ENCODE measurements around the gene NAALADL2.

DNA sequence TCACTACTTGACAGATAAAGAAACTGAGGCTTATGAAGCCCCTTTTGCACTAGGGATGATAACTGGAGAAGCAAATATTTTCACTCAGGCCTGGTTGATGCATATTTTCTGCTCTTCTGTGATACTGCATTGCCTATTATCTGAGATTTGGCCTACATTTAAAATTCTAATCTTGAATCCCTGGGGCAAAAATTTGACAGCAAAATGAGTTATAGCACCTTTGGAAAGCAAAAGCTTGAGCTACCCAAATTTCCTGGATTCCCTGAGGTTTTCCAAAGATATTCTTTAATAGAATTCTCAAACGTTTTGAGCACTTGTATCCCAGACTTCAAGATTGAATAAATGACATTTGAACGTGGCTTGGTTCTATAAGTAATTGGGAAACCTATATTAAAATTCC is 86.1 kb downstream of the NAALADL2 start:
- TF ChIP-seq, protein P1, sequence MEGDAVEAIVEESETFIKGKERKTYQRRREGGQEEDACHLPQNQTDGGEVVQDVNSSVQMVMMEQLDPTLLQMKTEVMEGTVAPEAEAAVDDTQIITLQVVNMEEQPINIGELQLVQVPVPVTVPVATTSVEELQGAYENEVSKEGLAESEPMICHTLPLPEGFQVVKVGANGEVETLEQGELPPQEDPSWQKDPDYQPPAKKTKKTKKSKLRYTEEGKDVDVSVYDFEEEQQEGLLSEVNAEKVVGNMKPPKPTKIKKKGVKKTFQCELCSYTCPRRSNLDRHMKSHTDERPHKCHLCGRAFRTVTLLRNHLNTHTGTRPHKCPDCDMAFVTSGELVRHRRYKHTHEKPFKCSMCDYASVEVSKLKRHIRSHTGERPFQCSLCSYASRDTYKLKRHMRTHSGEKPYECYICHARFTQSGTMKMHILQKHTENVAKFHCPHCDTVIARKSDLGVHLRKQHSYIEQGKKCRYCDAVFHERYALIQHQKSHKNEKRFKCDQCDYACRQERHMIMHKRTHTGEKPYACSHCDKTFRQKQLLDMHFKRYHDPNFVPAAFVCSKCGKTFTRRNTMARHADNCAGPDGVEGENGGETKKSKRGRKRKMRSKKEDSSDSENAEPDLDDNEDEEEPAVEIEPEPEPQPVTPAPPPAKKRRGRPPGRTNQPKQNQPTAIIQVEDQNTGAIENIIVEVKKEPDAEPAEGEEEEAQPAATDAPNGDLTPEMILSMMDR (IDR thresholded peaks at IDR 0.05), result no peak
- TF ChIP-seq POLR2A (IDR thresholded peaks at IDR 0.05), result no peak
